AG04450 (cell line): ENCODE measurements around the gene DAPK2. TPM values are rescaled to one million over a fixed set of nuclear protein-coding genes. Genes with fewer than 3 reads are reported as not detected.

ENCODE experiments used
- CTCF ChIA-PET: fragments of 300-600, 350-600 bp; formaldehyde crosslinking; extraction: SDS; loops from one replicate; lab custom pipeline; 2022; ENCODE audit warnings: antibody characterized with exemption, inconsistent platforms; lab: Charles Lee
- POLR2A ChIA-PET: fragments of 350-600 bp; formaldehyde crosslinking; extraction: SDS; loops from one replicate; lab custom pipeline; 2021; ENCODE audit warnings: antibody characterized with exemption, inconsistent platforms; lab: Yijun Ruan, JAX
- DNase-seq: peaks from one replicate; pipeline ENCODE4 v3.0.0-alpha.2; 2011; ENCODE audit warnings: low read depth, low spot score
- H3K27ac ChIP-seq: one replicate; pipeline ENCODE4 v1.5.1; 2012; ENCODE audit warnings: low read depth, low read length, control low read depth
- H3K27me3 ChIP-seq: one replicate; pipeline ENCODE4 v1.6.0; 2012; ENCODE audit warnings: low read length; ENCODE audit not compliant: control insufficient read depth, insufficient read depth
- H3K4me3 ChIP-seq: 2 replicates; pipeline ENCODE4 v1.5.1; 2011; ENCODE audit warnings: mild to moderate bottlenecking, low read depth, low read length, control low read depth
- H3K9me3 ChIP-seq: 2 replicates; pipeline ENCODE4 v1.5.1; 2012; ENCODE audit warnings: low read length; ENCODE audit not compliant: control insufficient read depth, insufficient read depth
- polyA plus RNA-seq: library from polyadenylated mRNA; depleted of rRNA; stranded (reverse); fragments of >200 nt; gene quantifications from 2 replicates; pipeline ENCODE4 v1.2.3, GENCODE V29; 2011
- TF ChIP-seq, protein P1 (sequence below): IDR thresholded peaks from 2 replicates; pipeline ENCODE4 v1.5.1; 2011; ENCODE audit warnings: low read depth, low read length, control low read depth, inconsistent platforms

DAPK2 gene
- polyA plus RNA-seq, 1 experiment, result 0.42 TPM

DNA sequence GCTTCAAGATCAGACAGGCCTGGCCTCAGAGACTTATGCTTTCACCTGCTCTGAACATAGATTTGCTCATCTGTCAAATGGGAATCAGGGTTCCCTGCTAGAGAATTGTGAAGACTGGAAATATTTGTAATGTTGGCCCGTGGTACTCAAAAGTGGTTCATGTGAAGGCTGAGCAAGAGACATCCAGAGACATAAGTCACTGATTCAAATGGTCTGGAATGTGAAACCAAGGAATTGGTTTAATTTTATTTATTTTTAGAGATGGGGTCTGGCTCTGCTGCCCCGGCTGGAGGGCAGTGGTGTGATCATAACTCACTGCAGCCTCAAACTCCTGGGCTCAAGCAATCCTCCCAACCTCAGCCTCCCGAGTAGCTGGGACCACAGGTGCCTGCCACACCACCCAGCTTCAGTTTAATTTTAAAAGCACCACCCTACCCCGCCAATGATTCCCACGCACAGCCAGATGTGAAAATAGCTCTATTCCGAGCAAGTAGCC lies 60.1 kb downstream of the DAPK2 start:
- TF ChIP-seq, protein P1, sequence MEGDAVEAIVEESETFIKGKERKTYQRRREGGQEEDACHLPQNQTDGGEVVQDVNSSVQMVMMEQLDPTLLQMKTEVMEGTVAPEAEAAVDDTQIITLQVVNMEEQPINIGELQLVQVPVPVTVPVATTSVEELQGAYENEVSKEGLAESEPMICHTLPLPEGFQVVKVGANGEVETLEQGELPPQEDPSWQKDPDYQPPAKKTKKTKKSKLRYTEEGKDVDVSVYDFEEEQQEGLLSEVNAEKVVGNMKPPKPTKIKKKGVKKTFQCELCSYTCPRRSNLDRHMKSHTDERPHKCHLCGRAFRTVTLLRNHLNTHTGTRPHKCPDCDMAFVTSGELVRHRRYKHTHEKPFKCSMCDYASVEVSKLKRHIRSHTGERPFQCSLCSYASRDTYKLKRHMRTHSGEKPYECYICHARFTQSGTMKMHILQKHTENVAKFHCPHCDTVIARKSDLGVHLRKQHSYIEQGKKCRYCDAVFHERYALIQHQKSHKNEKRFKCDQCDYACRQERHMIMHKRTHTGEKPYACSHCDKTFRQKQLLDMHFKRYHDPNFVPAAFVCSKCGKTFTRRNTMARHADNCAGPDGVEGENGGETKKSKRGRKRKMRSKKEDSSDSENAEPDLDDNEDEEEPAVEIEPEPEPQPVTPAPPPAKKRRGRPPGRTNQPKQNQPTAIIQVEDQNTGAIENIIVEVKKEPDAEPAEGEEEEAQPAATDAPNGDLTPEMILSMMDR, result no peak
- no peak overlapping the region for H3K27ac ChIP-seq
- ChIA-PET POLR2A (no interaction called here), CTCF (interaction anchor here (1.0 kb wide), 1 partner anchor 61 kb away, joined by 3 read pairs; no protein-coding TSS in a partner anchor)
- no peak for DNase-seq
- H3K27me3 ChIP-seq, result peaks cover 12% of the 10 kb centered on the region
- no peaks in the 10 kb centered on the region for H3K9me3 ChIP-seq
- no peak overlapping the region for H3K4me3 ChIP-seq

DNA sequence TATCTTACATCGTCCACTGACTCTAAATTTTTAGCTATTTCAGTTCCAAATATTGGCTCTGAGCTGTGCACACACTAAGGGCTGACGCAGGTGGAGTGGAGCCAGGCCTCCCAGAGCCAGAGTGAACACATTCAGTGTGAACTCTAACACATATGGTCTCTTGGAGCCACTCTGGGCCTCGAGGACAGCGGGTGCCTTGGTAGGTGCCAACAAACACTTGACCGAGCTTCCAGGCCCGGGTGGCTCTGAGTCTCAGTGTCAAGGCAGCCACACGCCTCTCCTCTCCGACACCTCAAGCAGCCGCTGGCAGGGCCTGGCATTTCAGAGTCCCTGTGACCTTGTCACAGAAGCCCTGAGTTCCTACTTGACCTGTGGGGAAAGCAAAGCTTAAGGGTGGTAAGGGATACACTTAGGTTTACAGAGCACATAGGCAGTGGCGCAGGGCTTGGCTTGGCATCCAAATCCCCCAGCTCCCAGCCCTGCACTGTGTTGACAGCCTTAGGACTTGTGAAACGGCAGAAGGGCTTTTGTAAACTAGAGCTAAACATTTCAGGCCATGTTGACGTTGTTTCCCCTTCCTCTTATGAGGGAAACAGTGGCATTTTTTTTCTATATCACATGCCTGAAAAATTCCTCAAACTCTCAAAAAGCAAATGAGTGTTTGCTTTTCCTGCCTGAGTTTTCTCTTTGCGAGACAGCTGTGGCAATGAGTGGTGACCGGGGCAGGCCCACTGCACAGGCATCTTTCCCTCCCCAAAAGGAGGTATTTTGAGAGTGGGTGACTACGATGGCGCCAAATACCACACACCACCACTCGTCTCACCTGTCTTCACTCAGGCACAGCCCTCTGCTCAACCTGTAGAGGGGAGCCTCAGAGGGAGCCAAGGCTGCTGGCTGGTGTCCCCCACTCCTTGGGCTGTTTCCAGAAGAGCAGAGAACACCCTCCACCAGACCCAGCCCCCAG lies 60.8 kb downstream of the DAPK2 start:
- POLR2A ChIA-PET, result no interaction called here
- no peak overlapping the region for H3K27ac ChIP-seq
- TF ChIP-seq, protein P1, result no peak
- CTCF ChIA-PET, result interaction anchor here (1.0 to 1.4 kb wide), 2 partner anchors 40 to 61 kb away, joined by 3 read pairs; no protein-coding TSS in a partner anchor
- no peak overlapping the region for H3K4me3 ChIP-seq
- no peaks in the 10 kb centered on the region for H3K9me3 ChIP-seq
- DNase-seq, result no peak
- peaks cover 9% of the 10 kb centered on the region for H3K27me3 ChIP-seq

DNA sequence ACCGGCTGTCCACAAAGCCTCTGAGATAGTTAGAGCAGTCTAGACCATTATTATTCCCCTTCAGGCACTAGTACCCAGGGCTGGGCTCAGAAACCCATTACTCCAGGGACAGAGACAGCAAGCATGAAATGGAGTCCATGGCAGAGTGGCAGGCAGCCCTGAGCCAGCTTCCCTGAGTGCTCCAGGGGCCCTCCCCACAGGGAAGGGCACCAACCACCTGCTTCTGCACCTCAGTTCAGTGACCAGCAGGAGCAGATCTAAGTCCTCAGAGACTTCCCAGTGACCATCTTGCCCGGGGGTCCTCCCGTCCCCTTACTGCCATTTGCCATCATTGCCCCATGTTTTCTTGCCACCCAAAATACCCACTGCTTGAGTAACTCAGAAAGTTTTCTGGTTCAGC lies 62.0 kb downstream of the DAPK2 start:
- H3K9me3 ChIP-seq, result no peaks in the 10 kb centered on the region
- H3K4me3 ChIP-seq, result no peak overlapping the region
- CTCF ChIA-PET, result interaction anchor here (1.4 kb wide), 1 partner anchor 39 kb away, joined by 3 read pairs; no protein-coding TSS in a partner anchor
- TF ChIP-seq, protein P1, result no peak
- POLR2A ChIA-PET, result no interaction called here
- no peak overlapping the region for H3K27ac ChIP-seq
- peaks cover 9% of the 10 kb centered on the region for H3K27me3 ChIP-seq
- no peak for DNase-seq

DNA sequence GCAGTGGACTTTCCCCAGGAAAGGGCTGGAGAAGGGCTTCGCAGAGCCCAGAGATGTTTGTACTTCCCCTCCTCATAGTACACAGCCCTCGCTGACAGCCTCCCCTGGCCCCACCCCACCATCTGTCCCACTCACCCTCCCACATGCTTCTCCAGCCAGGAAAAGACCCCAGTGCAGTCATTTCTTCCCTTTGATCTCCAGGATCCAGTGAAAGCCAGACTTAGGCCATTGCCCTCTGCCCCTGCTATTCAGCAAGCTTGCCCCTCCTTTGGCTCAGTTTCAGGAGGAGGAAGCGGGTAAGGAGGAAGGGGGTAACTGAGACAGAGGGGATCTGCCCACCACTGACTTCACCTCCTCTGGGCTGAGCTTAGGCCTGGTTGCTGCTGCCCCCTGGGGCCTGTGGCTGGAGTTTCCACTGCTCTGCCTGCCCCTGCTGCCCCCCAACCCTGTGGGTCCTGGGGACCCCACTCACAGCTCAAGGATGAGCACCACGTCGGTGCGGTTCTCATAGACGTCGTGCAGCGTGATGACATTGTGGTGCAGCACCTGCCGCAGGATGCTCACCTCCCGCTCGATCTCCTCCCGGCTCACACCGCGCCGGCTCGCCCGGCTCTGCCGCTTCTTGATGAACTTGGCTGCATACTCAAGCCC lies 63.1 kb downstream of the DAPK2 start:
- no peak for DNase-seq
- TF ChIP-seq, protein P1, result 0 out of 2 replicates have a peak, but pooled peaks have one; percentile 7
- Histone ChIP-seq H3K9me3 (no peaks in the 10 kb centered on the region), H3K27ac (no peak overlapping the region), H3K4me3 (no peak overlapping the region), H3K27me3 (peaks cover 9% of the 10 kb centered on the region)
- CTCF ChIA-PET, result interaction anchor here (1.0 kb wide), 1 partner anchor 230 kb away, joined by 3 read pairs; no protein-coding TSS in a partner anchor
- POLR2A ChIA-PET, result interaction anchor here (0.5 kb wide), 1 partner anchor 58 kb away, joined by 6 read pairs; no protein-coding TSS in a partner anchor
